HCT116 (cell line): ENCODE data around the gene KCNMB2. TPM values are rescaled to one million over a fixed set of nuclear protein-coding genes. Genes with fewer than 3 reads are reported as not detected.

Experiments used
- ATAC-seq: fragments of 200-7000 bp; cut with Tn5 transposase; 2 replicates; pipeline ENCODE4 v1.9.1; 2020; ENCODE audit warnings: mild to moderate bottlenecking, moderate library complexity
- BruUV-seq: library from RNA; stranded (reverse); fragments of 400-500 nt; replicated peaks from 2 replicates; lab custom pipeline; 2021; lab: Mats Ljungman, UMichigan
- CTCF ChIA-PET: fragments of 300-600 bp; sonication (Branson Sonifier 250); formaldehyde crosslinking; loops from one replicate; lab custom pipeline; 2021; ENCODE audit warnings: antibody characterized with exemption; lab: Charles Lee
- POLR2A ChIA-PET: fragments of 300-600, 350-600 bp; sonication (Branson Sonifier 250); formaldehyde crosslinking; loops from one replicate; lab custom pipeline; 2021; ENCODE audit warnings: antibody characterized with exemption; lab: Charles Lee
- RAD21 ChIA-PET, 2 experiments: fragments of 300-600 bp; sonication (Branson Sonifier 250); formaldehyde crosslinking; loops; one replicate each; lab custom pipeline; 2023; ENCODE audit warnings: low total read pairs in 2 of 2; ENCODE audit not compliant: uncharacterized antibody in 2 of 2, unreplicated experiment in 2 of 2, low non-redundant PET in 1 of 2; lab: Charles Lee
- DNase-seq: peaks from one replicate; pipeline ENCODE4 v3.0.0-alpha.2; 2010; ENCODE audit warnings: low read depth, low spot score
- H2AFZ ChIP-seq: fragments of 200-600 bp; shearing (Covaris generic), sonication (generic); 2 replicates; pipeline ENCODE4 v1.6.1; 2017; ENCODE audit warnings: low read depth, mixed run types, mixed read lengths, antibody characterized with exemption, low read length; ENCODE audit not compliant: poor library complexity, severe bottlenecking
- H3K27ac ChIP-seq: 2 replicates; pipeline ENCODE4 v1.5.1; 2012; ENCODE audit warnings: low read depth, low read length
- H3K27me3 ChIP-seq: fragments of 200-600 bp; sonication (generic); 2 replicates; pipeline ENCODE4 v1.6.1; 2016; ENCODE audit warnings: mixed run types, low read length, mixed read lengths; ENCODE audit not compliant: insufficient read depth
- H3K36me3 ChIP-seq, 2 experiments: fragments of 200-500 bp in 1 of 2; fragments of 200-600 bp in 1 of 2; sonication (Bioruptor generic) in 1 of 2; sonication (generic) in 1 of 2; 2 replicates each; pipeline versions ENCODE4 v1.5.1 to v1.6.1; 2014 to 2016; ENCODE audit warnings: low read length in 2 of 2, inconsistent platforms in 1 of 2, mixed read lengths in 1 of 2, mixed run types in 1 of 2; ENCODE audit not compliant: insufficient read depth in 2 of 2, control insufficient read depth in 1 of 2
- H3K4me1 ChIP-seq, 2 experiments: fragments of 200-600 bp in 1 of 2; sonication (generic) in 1 of 2; 2 replicates each; pipeline versions ENCODE4 v1.5.1 to v1.6.1; 2012 to 2017; ENCODE audit warnings: low read length in 2 of 2, inconsistent platforms in 1 of 2, mild to moderate bottlenecking in 1 of 2, mixed read lengths in 1 of 2, mixed run types in 1 of 2, moderate library complexity in 1 of 2; ENCODE audit not compliant: insufficient read depth in 2 of 2, control insufficient read depth in 1 of 2
- H3K4me2 ChIP-seq: fragments of 200-600 bp; sonication (generic); 2 replicates; pipeline ENCODE4 v1.6.1; 2017; ENCODE audit warnings: mixed run types, low read length, mixed read lengths
- H3K4me3 ChIP-seq, 2 experiments: fragments of 200-600 bp in 1 of 2; sonication (generic) in 1 of 2; replicated peaks in 1 of 2; 2 replicates each; pipeline ENCODE4 v1.5.1; 2011 to 2016; ENCODE audit warnings: low read length in 2 of 2, control low read depth in 1 of 2, low read depth in 1 of 2, mild to moderate bottlenecking in 1 of 2, mixed read lengths in 1 of 2, mixed run types in 1 of 2
- H3K79me2 ChIP-seq: fragments of 200-600 bp; sonication (generic); 2 replicates; pipeline ENCODE4 v1.6.1; 2017; ENCODE audit warnings: mild to moderate bottlenecking, mixed run types, low read length, moderate library complexity, mixed read lengths; ENCODE audit not compliant: insufficient read depth
- H3K9ac ChIP-seq: fragments of 200-600 bp; sonication (generic); 2 replicates; pipeline ENCODE4 v1.6.1; 2016; ENCODE audit warnings: low read length, mixed read lengths
- H3K9me2 ChIP-seq: fragments of 200-600 bp; sonication (generic), shearing (Covaris generic); 2 replicates; pipeline ENCODE4 v1.6.1; 2017; ENCODE audit warnings: mixed run types, mild to moderate bottlenecking, moderate library complexity; ENCODE audit not compliant: insufficient read depth
- H3K9me3 ChIP-seq, 2 experiments: fragments of 200-500 bp in 1 of 2; fragments of 200-600 bp in 1 of 2; sonication (Bioruptor generic) in 1 of 2; sonication (generic) in 1 of 2; 2 replicates each; pipeline ENCODE4 v1.6.1; 2014 to 2017; ENCODE audit warnings: low read length in 2 of 2, mixed read lengths in 2 of 2, inconsistent platforms in 1 of 2, low read depth in 1 of 2, mild to moderate bottlenecking in 1 of 2, mixed run types in 1 of 2, moderate library complexity in 1 of 2; ENCODE audit not compliant: control insufficient read depth in 1 of 2, insufficient read depth in 1 of 2
- H4K20me1 ChIP-seq: fragments of 200-600 bp; sonication (generic), shearing (Covaris generic); 2 replicates; pipeline ENCODE4 v1.6.1; 2017; ENCODE audit warnings: mixed run types, mild to moderate bottlenecking, moderate library complexity; ENCODE audit not compliant: insufficient read depth
- CBX3 ChIP-seq: IDR thresholded peaks from 2 replicates; pipeline ENCODE4 v1.6.1; 2012; ENCODE audit warnings: low read depth
- CEBPB ChIP-seq: IDR thresholded peaks from 2 replicates; pipeline ENCODE4 v1.6.1; 2012; ENCODE audit warnings: low read depth
- ELF1 ChIP-seq: IDR thresholded peaks from 2 replicates; pipeline ENCODE4 v1.6.1; 2012; ENCODE audit warnings: low read depth, borderline replicate concordance
- JUND ChIP-seq: IDR thresholded peaks from 2 replicates; pipeline ENCODE4 v1.6.1; 2012
- POLR2A ChIP-seq: IDR thresholded peaks from 2 replicates; pipeline ENCODE4 v1.7.0; 2011; ENCODE audit warnings: borderline replicate concordance; ENCODE audit not compliant: insufficient read depth, insufficient read length; ENCODE audit errors: extremely low read depth
- POLR2AphosphoS5 ChIP-seq: IDR thresholded peaks from 2 replicates; pipeline ENCODE4 v1.6.1; 2011; ENCODE audit warnings: mild to moderate bottlenecking, low read depth, low read length, moderate library complexity
- RAD21 ChIP-seq: IDR thresholded peaks from 2 replicates; pipeline ENCODE4 v1.6.1; 2012; ENCODE audit warnings: low read depth, mild to moderate bottlenecking
- SP1 ChIP-seq: IDR thresholded peaks from 2 replicates; pipeline ENCODE4 v1.6.1; 2012; ENCODE audit warnings: low read depth
- TCF7L2 ChIP-seq: IDR thresholded peaks from 2 replicates; pipeline ENCODE4 v1.7.0; 2011; ENCODE audit warnings: borderline replicate concordance, inconsistent platforms; ENCODE audit not compliant: insufficient read depth, insufficient read length; ENCODE audit errors: extremely low read depth
- YY1 ChIP-seq: IDR thresholded peaks from 2 replicates; pipeline ENCODE4 v1.6.1; 2011; ENCODE audit warnings: low read length, low read depth, moderate library complexity, mild to moderate bottlenecking; ENCODE audit not compliant: insufficient replicate concordance; ENCODE audit errors: extremely low read depth
- ZNF274 ChIP-seq: fragments of 200-500 bp; sonication (Bioruptor generic); IDR thresholded peaks from 2 replicates; pipeline ENCODE4 v1.6.1; 2014; ENCODE audit warnings: mild to moderate bottlenecking, low read depth, low read length, inconsistent platforms
- intact Hi-C: fragments of 100-400 bp; cut with micrococcal nuclease; formaldehyde crosslinking; loops from 2 replicates; pipeline ENCODE4 v1.10.0; 2022
- total RNA-seq: library from RNA; stranded (reverse); gene quantifications from one replicate; pipeline ENCODE4 v1.2.1, GENCODE V29; 2021; ENCODE audit not compliant: unreplicated experiment
- TF ChIP-seq, protein P1 (sequence below): IDR thresholded peaks from 2 replicates; pipeline ENCODE4 v1.6.1; 2012
- TF ChIP-seq, protein P2 (sequence below), 3 experiments: fragments of 200-600 bp in 1 of 3; sonication (generic) in 1 of 3; IDR thresholded peaks in 2 of 3; conservative IDR thresholded peaks in 1 of 3; 2 replicates each; pipeline ENCODE4 v1.5.1; 2012 to 2017; ENCODE audit warnings: low read depth in 2 of 3, low read length in 2 of 3, antibody characterized with exemption in 1 of 3, borderline replicate concordance in 1 of 3, control low read depth in 1 of 3, mild to moderate bottlenecking in 1 of 3, mixed read lengths in 1 of 3, mixed run types in 1 of 3, moderate library complexity in 1 of 3; ENCODE audit not compliant: insufficient read depth in 1 of 3
- TF ChIP-seq, protein P3 (sequence below): IDR thresholded peaks from 2 replicates; pipeline ENCODE4 v1.6.1; 2012; ENCODE audit warnings: low read depth

Gene KCNMB2
- total RNA-seq, 1 experiment from 2014 or later, result not detected

- ATAC-seq (no peak), DNase-seq (no peak)
- H3K4me3 ChIP-seq, result no peak overlapping the region
- intact Hi-C loops, result no loop called here
- TF ChIP-seq RAD21 (no peak), JUND (no peak), SP1 (no peak), POLR2A (no peak), TCF7L2 (no peak), YY1 (no peak), ZNF274 (no peak), POLR2AphosphoS5 (no peak), CEBPB (no peak), CBX3 (no peak), ELF1 (no peak)
- TF ChIP-seq, protein P1, sequence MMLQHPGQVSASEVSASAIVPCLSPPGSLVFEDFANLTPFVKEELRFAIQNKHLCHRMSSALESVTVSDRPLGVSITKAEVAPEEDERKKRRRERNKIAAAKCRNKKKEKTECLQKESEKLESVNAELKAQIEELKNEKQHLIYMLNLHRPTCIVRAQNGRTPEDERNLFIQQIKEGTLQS, result no peak
- TF ChIP-seq, protein P2, sequence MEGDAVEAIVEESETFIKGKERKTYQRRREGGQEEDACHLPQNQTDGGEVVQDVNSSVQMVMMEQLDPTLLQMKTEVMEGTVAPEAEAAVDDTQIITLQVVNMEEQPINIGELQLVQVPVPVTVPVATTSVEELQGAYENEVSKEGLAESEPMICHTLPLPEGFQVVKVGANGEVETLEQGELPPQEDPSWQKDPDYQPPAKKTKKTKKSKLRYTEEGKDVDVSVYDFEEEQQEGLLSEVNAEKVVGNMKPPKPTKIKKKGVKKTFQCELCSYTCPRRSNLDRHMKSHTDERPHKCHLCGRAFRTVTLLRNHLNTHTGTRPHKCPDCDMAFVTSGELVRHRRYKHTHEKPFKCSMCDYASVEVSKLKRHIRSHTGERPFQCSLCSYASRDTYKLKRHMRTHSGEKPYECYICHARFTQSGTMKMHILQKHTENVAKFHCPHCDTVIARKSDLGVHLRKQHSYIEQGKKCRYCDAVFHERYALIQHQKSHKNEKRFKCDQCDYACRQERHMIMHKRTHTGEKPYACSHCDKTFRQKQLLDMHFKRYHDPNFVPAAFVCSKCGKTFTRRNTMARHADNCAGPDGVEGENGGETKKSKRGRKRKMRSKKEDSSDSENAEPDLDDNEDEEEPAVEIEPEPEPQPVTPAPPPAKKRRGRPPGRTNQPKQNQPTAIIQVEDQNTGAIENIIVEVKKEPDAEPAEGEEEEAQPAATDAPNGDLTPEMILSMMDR (IDR thresholded peaks at IDR 0.05 in 2 of 3, conservative IDR thresholded peaks at IDR 0.05 in 1 of 3; ENCODE audit: borderline replicate concordance in 1 of 3, insufficient read depth in 1 of 3, low read depth in 2 of 3, low read length in 2 of 3), result no peak
- TF ChIP-seq, protein P3, sequence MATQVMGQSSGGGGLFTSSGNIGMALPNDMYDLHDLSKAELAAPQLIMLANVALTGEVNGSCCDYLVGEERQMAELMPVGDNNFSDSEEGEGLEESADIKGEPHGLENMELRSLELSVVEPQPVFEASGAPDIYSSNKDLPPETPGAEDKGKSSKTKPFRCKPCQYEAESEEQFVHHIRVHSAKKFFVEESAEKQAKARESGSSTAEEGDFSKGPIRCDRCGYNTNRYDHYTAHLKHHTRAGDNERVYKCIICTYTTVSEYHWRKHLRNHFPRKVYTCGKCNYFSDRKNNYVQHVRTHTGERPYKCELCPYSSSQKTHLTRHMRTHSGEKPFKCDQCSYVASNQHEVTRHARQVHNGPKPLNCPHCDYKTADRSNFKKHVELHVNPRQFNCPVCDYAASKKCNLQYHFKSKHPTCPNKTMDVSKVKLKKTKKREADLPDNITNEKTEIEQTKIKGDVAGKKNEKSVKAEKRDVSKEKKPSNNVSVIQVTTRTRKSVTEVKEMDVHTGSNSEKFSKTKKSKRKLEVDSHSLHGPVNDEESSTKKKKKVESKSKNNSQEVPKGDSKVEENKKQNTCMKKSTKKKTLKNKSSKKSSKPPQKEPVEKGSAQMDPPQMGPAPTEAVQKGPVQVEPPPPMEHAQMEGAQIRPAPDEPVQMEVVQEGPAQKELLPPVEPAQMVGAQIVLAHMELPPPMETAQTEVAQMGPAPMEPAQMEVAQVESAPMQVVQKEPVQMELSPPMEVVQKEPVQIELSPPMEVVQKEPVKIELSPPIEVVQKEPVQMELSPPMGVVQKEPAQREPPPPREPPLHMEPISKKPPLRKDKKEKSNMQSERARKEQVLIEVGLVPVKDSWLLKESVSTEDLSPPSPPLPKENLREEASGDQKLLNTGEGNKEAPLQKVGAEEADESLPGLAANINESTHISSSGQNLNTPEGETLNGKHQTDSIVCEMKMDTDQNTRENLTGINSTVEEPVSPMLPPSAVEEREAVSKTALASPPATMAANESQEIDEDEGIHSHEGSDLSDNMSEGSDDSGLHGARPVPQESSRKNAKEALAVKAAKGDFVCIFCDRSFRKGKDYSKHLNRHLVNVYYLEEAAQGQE, result no peak
- H3K27ac ChIP-seq, result no peak overlapping the region
- BruUV-seq, result no TSS peak
- H3K36me3 ChIP-seq, result no peaks in the 10 kb centered on the region
- no peaks in the 10 kb centered on the region for H3K9me3 ChIP-seq
- H3K79me2 ChIP-seq, result no peaks in the 10 kb centered on the region
- H3K9me2 ChIP-seq, result no peaks in the 10 kb centered on the region
- no peak overlapping the region for H3K9ac ChIP-seq
- H3K27me3 ChIP-seq, result no peaks in the 10 kb centered on the region
- H3K4me1 ChIP-seq, result peaks cover 0 to 12% of the 10 kb centered on the region in 2 experiments; a peak in 1 of 4 replicates
- POLR2A ChIA-PET, result no interaction called here
- RAD21 ChIA-PET, result no interaction called here
- no peaks in the 10 kb centered on the region for H4K20me1 ChIP-seq
- CTCF ChIA-PET, result no interaction called here
- no peak overlapping the region for H3K4me2 ChIP-seq
- no peak overlapping the region for H2AFZ ChIP-seq
Observed at GRCh38 chr3:178672275-178672674, 136.0 kb downstream of the KCNMB2 start.
